ENCODE measurements around the gene NAXE. TPM values are rescaled to one million over a fixed set of nuclear protein-coding genes. Genes with fewer than 3 reads are reported as not detected.

The NAXE gene
- total and polyA plus RNA-seq, 2 experiments from 2014 or later = 117 to 198 TPM

DNA sequence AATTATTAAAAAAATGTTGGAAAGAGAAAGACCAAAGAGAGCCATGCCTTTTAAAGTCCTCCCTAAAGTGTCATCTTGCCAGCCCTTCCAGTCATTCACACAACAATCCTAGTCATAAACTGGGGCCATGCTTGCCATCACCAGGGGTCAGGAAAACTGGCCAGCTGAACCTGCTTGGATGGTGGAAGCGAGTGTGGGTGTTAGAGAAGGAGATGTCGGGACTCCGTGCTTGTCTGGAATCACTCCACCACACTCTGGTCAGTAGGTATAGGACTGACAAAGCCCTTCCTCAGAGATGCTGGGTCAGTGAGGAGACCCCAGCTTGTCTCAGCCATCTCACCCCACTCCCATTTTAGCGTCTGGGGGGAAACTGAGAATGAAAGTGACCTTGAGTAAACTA, 24.4 kb downstream of the NAXE start:
- Histone ChIP-seq H3K4me2 (peak overlapping the region; percentile 51), H3K4me3 (no peak overlapping the region), H3K27ac (peak overlapping the region; percentile 43), H3K9me2 (replicated peaks; ENCODE audit: insufficient read depth) (no peaks in the 10 kb centered on the region), H3K9me3 (ENCODE audit: low read depth) (no peaks in the 10 kb centered on the region), H3K79me2 (no peaks in the 10 kb centered on the region), H4K20me1 (ENCODE audit: insufficient read depth, poor library complexity, severe bottlenecking) (no peaks in the 10 kb centered on the region), H3K4me1 (ENCODE audit: insufficient read depth) (peaks cover 11% of the 10 kb centered on the region), H3K36me3 (replicated peaks; ENCODE audit: insufficient read depth, low read depth) (no peaks in the 10 kb centered on the region), H2AFZ (no peak overlapping the region), H3K27me3 (peaks cover 23% of the 10 kb centered on the region)
- WGBS (ENCODE audit: low lambda C conversion rate, missing lambda C conversion rate) = 47% methylated on average over 4 of the region's 4 CpGs
- TF ChIP-seq EZH2phosphoT487 (IDR thresholded peaks at IDR 0.05; ENCODE audit: low read depth, severe bottlenecking, unreplicated experiment) (no peak), EZH2 (IDR thresholded peaks at IDR 0.05; ENCODE audit: borderline replicate concordance) (no peak)
- no peak for DNase-seq (ENCODE audit: low spot score)

DNA sequence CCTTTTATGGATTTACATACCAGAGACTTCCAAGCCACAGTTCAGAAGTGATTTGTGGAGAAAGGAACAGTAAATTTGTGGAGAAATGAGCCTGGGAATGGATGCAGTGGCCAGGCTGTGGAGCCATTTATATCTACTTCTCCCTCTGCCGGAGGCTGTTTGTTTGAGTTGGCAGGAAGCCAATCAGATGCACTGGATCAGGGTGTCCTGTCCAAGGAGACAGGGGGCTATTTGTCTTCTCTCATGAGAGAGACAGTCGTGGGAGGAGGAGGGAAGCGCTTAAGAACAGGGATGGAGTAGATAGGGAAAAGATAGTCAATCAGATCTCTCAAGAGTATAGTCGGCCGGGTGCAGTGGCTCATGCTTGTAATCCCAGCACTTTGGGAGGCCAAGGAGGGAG, 24.9 kb downstream of the NAXE start:
- Histone ChIP-seq H3K27me3 (peaks cover 28% of the 10 kb centered on the region), H2AFZ (no peak overlapping the region), H3K36me3 (replicated peaks; ENCODE audit: insufficient read depth, low read depth) (no peaks in the 10 kb centered on the region), H4K20me1 (ENCODE audit: insufficient read depth, poor library complexity, severe bottlenecking) (no peaks in the 10 kb centered on the region), H3K4me2 (peak overlapping the region; percentile 51), H3K79me2 (no peaks in the 10 kb centered on the region), H3K27ac (peak overlapping the region; percentile 43), H3K4me1 (ENCODE audit: insufficient read depth) (peaks cover 11% of the 10 kb centered on the region), H3K4me3 (no peak overlapping the region), H3K9me3 (ENCODE audit: low read depth) (no peaks in the 10 kb centered on the region), H3K9me2 (replicated peaks; ENCODE audit: insufficient read depth) (no peaks in the 10 kb centered on the region)
- 11% methylated on average over 5 of the region's 5 CpGs for WGBS (ENCODE audit: low lambda C conversion rate, missing lambda C conversion rate)
- TF ChIP-seq EZH2 (IDR thresholded peaks at IDR 0.05; ENCODE audit: borderline replicate concordance) (no peak), EZH2phosphoT487 (IDR thresholded peaks at IDR 0.05; ENCODE audit: low read depth, severe bottlenecking, unreplicated experiment) (no peak)
- TF ChIP-seq, protein P1, sequence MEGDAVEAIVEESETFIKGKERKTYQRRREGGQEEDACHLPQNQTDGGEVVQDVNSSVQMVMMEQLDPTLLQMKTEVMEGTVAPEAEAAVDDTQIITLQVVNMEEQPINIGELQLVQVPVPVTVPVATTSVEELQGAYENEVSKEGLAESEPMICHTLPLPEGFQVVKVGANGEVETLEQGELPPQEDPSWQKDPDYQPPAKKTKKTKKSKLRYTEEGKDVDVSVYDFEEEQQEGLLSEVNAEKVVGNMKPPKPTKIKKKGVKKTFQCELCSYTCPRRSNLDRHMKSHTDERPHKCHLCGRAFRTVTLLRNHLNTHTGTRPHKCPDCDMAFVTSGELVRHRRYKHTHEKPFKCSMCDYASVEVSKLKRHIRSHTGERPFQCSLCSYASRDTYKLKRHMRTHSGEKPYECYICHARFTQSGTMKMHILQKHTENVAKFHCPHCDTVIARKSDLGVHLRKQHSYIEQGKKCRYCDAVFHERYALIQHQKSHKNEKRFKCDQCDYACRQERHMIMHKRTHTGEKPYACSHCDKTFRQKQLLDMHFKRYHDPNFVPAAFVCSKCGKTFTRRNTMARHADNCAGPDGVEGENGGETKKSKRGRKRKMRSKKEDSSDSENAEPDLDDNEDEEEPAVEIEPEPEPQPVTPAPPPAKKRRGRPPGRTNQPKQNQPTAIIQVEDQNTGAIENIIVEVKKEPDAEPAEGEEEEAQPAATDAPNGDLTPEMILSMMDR (IDR thresholded peaks at IDR 0.05; ENCODE audit: poor library complexity) = no peak
- peak; percentile 74 for DNase-seq (ENCODE audit: low spot score)

DNA sequence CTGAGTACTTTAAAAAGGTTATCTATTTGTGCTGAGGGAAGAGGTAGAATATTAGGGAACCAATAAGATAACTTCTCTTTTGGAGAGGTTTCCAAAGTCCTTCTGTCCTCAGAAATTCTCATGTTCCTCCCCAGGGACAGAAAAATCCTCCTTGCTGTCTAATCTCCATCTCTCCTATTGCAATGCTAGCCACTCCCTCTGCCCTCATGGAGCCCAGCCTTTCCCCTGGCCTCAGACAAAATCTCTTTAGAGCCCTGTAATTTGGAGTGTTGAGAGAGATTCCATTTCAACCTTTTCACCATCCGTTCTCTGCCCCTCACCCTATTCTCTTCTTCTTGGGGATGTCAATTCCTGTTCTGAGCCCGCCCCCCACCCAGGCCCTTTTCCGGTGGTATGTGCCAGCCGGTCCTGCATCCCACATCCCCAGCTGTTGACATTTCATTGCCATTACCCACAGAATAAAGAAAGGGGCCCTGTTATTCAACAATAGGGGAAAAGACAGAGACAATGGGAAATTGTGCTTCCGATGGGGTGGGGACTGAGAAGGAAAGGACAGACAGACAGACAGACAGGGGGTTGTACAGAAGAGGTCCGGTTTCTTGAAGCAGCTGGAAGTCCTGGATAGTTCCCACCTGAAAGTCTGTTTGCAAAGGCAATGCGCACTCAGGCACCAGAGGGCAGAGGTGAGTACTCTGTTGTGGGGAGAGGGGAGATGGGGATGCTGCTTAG, 27.4 kb downstream of the NAXE start, which contains the start of gene HAPLN2:
Gene HAPLN2, plus strand, starts transcription at position 563 of the 729 bp plus-strand sequence. CDS start 4,076 bp downstream, outside the sequence.
- H3K4me1 ChIP-seq (ENCODE audit: insufficient read depth) = peaks cover 14% of the 10 kb centered on the region
- no peaks in the 10 kb centered on the region for H3K9me2 ChIP-seq (replicated peaks; ENCODE audit: insufficient read depth)
- WGBS (ENCODE audit: low lambda C conversion rate, missing lambda C conversion rate) = 11% methylated on average over 7 of the region's 7 CpGs
- H3K4me2 ChIP-seq = no peak within 1 kb of the TSS
- no peaks in the 10 kb centered on the region for H3K79me2 ChIP-seq
- no peak within 1 kb of the TSS for H3K27ac ChIP-seq
- H3K4me3 ChIP-seq = no peak within 1 kb of the TSS
- no peaks in the 10 kb centered on the region for H3K9me3 ChIP-seq (ENCODE audit: low read depth)
- TF ChIP-seq, protein P1 (IDR thresholded peaks at IDR 0.05; ENCODE audit: poor library complexity) = peak; percentile 38
- TF ChIP-seq EZH2phosphoT487 (IDR thresholded peaks at IDR 0.05; ENCODE audit: low read depth, severe bottlenecking, unreplicated experiment) = no peak
- DNase-seq (ENCODE audit: low spot score) = peak; percentile 55
- peaks cover 50% of the 10 kb centered on the region for H3K27me3 ChIP-seq
- no peaks in the 10 kb centered on the region for H4K20me1 ChIP-seq (ENCODE audit: insufficient read depth, poor library complexity, severe bottlenecking)
- no peaks in the 10 kb centered on the region for H3K36me3 ChIP-seq (replicated peaks; ENCODE audit: insufficient read depth, low read depth)
- no peak within 1 kb of the TSS for H2AFZ ChIP-seq

DNA sequence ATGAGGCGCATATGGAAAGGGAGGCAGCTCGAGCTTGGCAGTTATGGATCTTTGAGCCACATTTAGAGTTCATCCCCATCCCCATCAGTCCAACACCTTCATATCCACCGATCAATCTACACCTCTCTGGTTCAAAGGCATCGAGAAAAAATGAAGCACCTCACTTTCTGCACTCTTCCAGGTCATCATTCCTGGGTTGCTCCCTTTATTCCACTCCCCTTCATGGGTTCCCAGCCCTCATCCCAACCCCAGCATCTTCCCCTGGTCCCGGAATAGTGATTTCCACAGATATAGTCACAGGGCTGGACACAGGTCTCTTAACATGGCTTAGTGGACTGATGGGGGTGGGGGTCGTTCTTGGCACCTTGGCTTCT, 28.0 kb downstream of the NAXE start:
- TF ChIP-seq EZH2 (IDR thresholded peaks at IDR 0.05; ENCODE audit: borderline replicate concordance) (no peak), EZH2phosphoT487 (IDR thresholded peaks at IDR 0.05; ENCODE audit: low read depth, severe bottlenecking, unreplicated experiment) (no peak)
- TF ChIP-seq, protein P1 (IDR thresholded peaks at IDR 0.05; ENCODE audit: poor library complexity) = no peak
- Histone ChIP-seq H3K36me3 (replicated peaks; ENCODE audit: insufficient read depth, low read depth) (no peaks in the 10 kb centered on the region), H3K27me3 (peaks cover 56% of the 10 kb centered on the region), H4K20me1 (ENCODE audit: insufficient read depth, poor library complexity, severe bottlenecking) (no peaks in the 10 kb centered on the region), H3K27ac (no peak overlapping the region), H3K4me2 (no peak overlapping the region), H3K9me2 (replicated peaks; ENCODE audit: insufficient read depth) (no peaks in the 10 kb centered on the region), H3K4me3 (no peak overlapping the region), H3K4me1 (ENCODE audit: insufficient read depth) (peaks cover 19% of the 10 kb centered on the region), H3K79me2 (no peaks in the 10 kb centered on the region), H3K9me3 (ENCODE audit: low read depth) (no peaks in the 10 kb centered on the region), H2AFZ (no peak overlapping the region)
- WGBS (ENCODE audit: low lambda C conversion rate, missing lambda C conversion rate) = 30% methylated on average over 6 of the region's 6 CpGs
- no peak for DNase-seq (ENCODE audit: low spot score)
